HG02798 (cell line): ENCODE results near the gene FHIP1B.
"Not testable (repeated sequence)": the region's sequence is repeated elsewhere in the genome, so short reads cannot be mapped to it uniquely, and the experiment has no call there.

Source experiments
- ATAC-seq: cut with Tn5 transposase; IDR thresholded peaks from one replicate; pipeline ENCODE4 v1.9.1; 2021; ENCODE audit warnings: mild to moderate bottlenecking; ENCODE audit not compliant: unreplicated experiment, poor library complexity

The FHIP1B gene

GRCh38 chr11:6234387-6235107 is at the start of gene FHIP1B:
FHIP1B (minus strand) TSS chr11:6234636; CDS start chr11:6224516, 10,120 bp downstream.
- peak; percentile 96 for ATAC-seq

- no peak for ATAC-seq
These were observed 49.1 kb upstream of the FHIP1B start for GRCh38 chr11:6283453-6284023.

GRCh38 chr11:6280809-6281208 is 46.4 kb upstream of the FHIP1B start:
- ATAC-seq = not testable (repeated sequence)

- no peak for ATAC-seq
These were observed 38.8 kb upstream of the FHIP1B start for GRCh38 chr11:6273188-6273587.

- no peak for ATAC-seq
These were observed 37.2 kb upstream of the FHIP1B start for GRCh38 chr11:6271598-6271997.

GRCh38 chr11:6270584-6271246 is 36.3 kb upstream of the FHIP1B start:
- no peak for ATAC-seq

- ATAC-seq = no peak
These were observed 35.6 kb upstream of the FHIP1B start for GRCh38 chr11:6269994-6270393.

GRCh38 chr11:6268820-6269219 is 34.4 kb upstream of the FHIP1B start:
- ATAC-seq = no peak

GRCh38 chr11:6263662-6264061 is 29.2 kb upstream of the FHIP1B start:
- ATAC-seq = no peak

GRCh38 chr11:6260207-6260726 is 25.8 kb upstream of the FHIP1B start:
- ATAC-seq = no peak

GRCh38 chr11:6258571-6259081 is 24.2 kb upstream of the FHIP1B start:
- no peak for ATAC-seq

- ATAC-seq = no peak
These were observed 23.7 kb upstream of the FHIP1B start for GRCh38 chr11:6258141-6258540.

GRCh38 chr11:6253197-6253596 is 18.8 kb upstream of the FHIP1B start:
- ATAC-seq = peak; percentile 65

- no peak for ATAC-seq
These were observed 17.6 kb upstream of the FHIP1B start for GRCh38 chr11:6251990-6252473.

- ATAC-seq = peak; percentile 78
These were observed 16.8 kb upstream of the FHIP1B start for GRCh38 chr11:6251120-6251733.

GRCh38 chr11:6249770-6250555 is 15.5 kb upstream of the FHIP1B start:
- no peak for ATAC-seq

- ATAC-seq = not testable (repeated sequence)
These were observed 14.5 kb upstream of the FHIP1B start for GRCh38 chr11:6248897-6249296.

GRCh38 chr11:6248248-6248647 is 13.8 kb upstream of the FHIP1B start:
- no peak for ATAC-seq

GRCh38 chr11:6245536-6245935 is 11.1 kb upstream of the FHIP1B start:
- ATAC-seq = no peak

- no peak for ATAC-seq
These were observed 6.9 kb upstream of the FHIP1B start for GRCh38 chr11:6241316-6241715.
